Effector memory CD8-positive, alpha-beta T cell (primary cell): ENCODE measurements around the gene KCNAB2.

Experiments used
- ATAC-seq: fragments of 150-1000 bp; cut with Tn5 transposase; replicated peaks from 2 replicates; pipeline ENCODE4 v1.10.0; 2021; ENCODE audit warnings: mild to moderate bottlenecking, moderate library complexity
- DNase-seq, 3 experiments: peaks; one replicate each; pipeline ENCODE4 v3.0.0; 2021
- H3K27ac Mint-ChIP-seq, 2 donors: one replicate each; pipeline ENCODE4 v1.8.0; 2022; ENCODE audit warnings: mild to moderate bottlenecking in 2 of 2, mixed read lengths in 2 of 2, moderate library complexity in 2 of 2
- H3K27me3 Mint-ChIP-seq, 2 donors: one replicate each; pipeline ENCODE4 v1.8.0; 2022; ENCODE audit warnings: mixed read lengths in 2 of 2
- H3K36me3 Mint-ChIP-seq: one replicate; pipeline ENCODE4 v1.8.0; 2022; ENCODE audit warnings: mild to moderate bottlenecking, moderate library complexity, mixed read lengths; ENCODE audit not compliant: insufficient read depth
- H3K4me1 Mint-ChIP-seq, 2 donors: one replicate each; pipeline ENCODE4 v1.8.0; 2022; ENCODE audit warnings: low read depth in 2 of 2, mixed read lengths in 2 of 2
- H3K4me3 Mint-ChIP-seq, 2 donors: one replicate each; pipeline ENCODE4 v1.8.0; 2022; ENCODE audit warnings: mild to moderate bottlenecking in 2 of 2, mixed read lengths in 2 of 2, moderate library complexity in 2 of 2
- H3K9me3 Mint-ChIP-seq, 2 donors: one replicate each; pipeline ENCODE4 v1.8.0; 2022; ENCODE audit warnings: mixed read lengths in 2 of 2

The KCNAB2 gene

DNA sequence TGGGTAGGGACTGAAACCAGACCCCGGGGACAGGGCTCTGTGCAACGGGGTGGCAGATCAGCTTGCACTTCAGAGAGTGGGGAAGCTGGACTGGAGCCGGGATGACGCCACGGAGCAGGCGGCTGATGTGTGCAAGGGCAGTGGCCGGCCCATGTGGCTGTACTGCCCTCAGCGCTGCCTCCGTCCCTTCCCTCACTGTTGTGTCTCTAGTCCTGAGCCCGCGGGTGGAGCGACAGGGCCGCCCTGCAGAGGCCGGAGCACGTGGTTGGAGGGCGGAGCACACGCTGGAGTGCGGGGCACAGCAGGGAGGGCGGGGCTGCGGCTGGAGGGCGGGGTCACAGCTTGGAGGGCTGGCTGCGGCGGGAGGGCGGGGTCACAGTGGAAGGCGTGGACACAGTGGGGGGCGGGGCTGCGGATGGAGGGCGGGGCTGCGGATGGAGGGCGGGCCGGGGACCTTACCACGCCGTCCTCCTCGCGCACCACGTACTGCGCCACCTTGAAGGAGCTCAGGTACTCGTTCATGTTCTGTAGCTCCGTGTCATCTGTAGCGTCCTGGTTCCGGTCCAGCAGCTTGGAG, 82.0 kb downstream of the KCNAB2 start:
- no peak overlapping the region for H3K27ac Mint-ChIP-seq
- no peaks in the 10 kb centered on the region for H3K9me3 Mint-ChIP-seq
- H3K36me3 Mint-ChIP-seq = no peaks in the 10 kb centered on the region
- DNase-seq (peak; percentile 35 to 54 (median 48)), ATAC-seq (peak; percentile 90)
- peaks cover 19 to 26% of the 10 kb centered on the region in 2 donors for H3K27me3 Mint-ChIP-seq
- peaks cover 0 to 8% of the 10 kb centered on the region in 2 donors for H3K4me1 Mint-ChIP-seq
- H3K4me3 Mint-ChIP-seq = peak overlapping the region in 1 of 2 donors; percentile 27

DNA sequence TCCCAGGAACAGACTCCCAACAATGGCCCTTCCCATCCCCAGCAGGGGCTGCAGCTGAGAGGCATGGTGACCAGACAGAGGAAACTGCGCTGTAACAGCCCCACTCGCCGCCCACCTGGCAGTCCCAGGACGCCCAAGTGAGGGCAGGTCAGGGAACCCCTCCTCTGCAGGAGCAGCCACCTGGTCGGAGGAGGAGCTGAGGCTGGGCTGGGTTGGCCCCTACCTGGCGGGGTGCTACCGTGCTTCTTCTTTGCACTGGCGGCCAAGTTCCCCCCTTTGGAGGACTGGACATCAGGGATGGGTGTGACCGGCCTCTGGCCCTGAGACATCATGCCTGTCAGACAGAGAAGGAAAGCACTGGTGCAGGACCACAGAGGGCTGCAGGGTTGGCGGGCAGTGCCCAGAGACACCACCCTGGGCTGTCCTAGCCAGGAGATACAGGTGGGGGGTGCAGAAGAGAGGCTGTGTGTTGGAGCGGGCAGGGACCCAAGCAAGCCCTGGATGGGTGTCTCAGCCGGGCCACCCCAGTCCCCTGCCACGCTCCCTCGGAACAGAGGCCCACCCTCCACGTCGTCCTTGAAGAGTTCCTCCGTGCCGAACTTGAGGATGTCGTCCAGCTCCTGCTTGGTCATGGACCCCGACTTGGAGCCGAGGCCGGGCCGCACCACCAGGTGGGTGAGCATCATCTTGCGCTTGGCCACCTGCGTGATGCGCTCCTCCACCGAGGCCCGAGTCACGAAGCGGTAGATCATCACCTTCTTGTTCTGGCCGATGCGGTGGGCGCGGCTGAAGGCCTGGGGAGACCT, 82.8 kb downstream of the KCNAB2 start:
- Mint-ChIP-seq H3K27ac (no peak overlapping the region), H3K4me1 (peaks cover 0 to 8% of the 10 kb centered on the region in 2 donors), H3K36me3 (no peaks in the 10 kb centered on the region), H3K4me3 (no peak overlapping the region), H3K9me3 (no peaks in the 10 kb centered on the region), H3K27me3 (peaks cover 27 to 29% of the 10 kb centered on the region in 2 donors)
- ATAC-seq (no peak), DNase-seq (no peak)

DNA sequence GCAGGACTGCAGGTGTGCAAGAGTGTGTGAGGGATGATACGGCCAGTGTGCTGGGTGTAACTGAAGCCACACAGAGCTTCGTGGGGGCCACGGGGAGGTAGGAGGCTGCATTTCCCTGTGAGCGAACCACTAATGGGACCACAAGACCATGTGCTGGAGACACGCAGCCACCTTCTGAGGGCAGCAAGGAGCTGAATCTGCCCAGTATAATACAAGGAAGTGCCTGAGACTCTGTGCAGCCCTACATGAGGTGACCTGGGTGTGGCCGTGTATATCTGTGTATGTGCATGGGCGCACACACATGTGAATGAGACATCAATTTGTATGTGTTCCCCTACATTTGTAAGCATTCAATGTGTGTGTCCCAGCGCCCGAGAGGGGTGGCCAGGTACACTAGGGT, 83.6 kb downstream of the KCNAB2 start:
- Mint-ChIP-seq H3K27ac (peak overlapping the region in 1 of 2 donors; percentile 42), H3K36me3 (no peaks in the 10 kb centered on the region), H3K27me3 (peaks cover 28 to 37% of the 10 kb centered on the region in 2 donors), H3K9me3 (no peaks in the 10 kb centered on the region), H3K4me3 (no peak overlapping the region), H3K4me1 (peaks cover 0 to 8% of the 10 kb centered on the region in 2 donors)
- DNase-seq (no peak), ATAC-seq (no peak)

DNA sequence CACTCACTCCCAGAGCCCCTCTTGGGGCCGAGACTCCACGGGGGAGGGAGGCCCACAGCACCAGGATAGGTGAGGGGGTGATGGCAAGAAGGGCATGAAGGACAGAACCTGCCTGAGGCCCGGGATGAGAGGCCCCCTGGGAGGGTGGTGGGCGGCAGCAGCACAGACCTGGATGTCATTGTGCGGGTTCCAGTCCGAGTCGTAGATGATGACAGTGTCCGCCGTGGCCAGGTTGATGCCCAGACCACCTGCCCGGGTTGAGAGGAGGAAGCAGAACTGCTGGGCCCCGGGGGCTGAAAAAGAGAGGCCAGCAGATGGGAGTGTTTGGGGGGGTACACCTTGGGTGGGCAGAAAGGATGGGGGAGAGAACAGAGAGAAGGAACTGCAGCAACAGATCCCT, 84.3 kb downstream of the KCNAB2 start:
- DNase-seq (no peak), ATAC-seq (no peak)
- peaks cover 0 to 8% of the 10 kb centered on the region in 2 donors for H3K4me1 Mint-ChIP-seq
- no peaks in the 10 kb centered on the region for H3K9me3 Mint-ChIP-seq
- H3K36me3 Mint-ChIP-seq = no peaks in the 10 kb centered on the region
- peaks cover 28 to 40% of the 10 kb centered on the region in 2 donors for H3K27me3 Mint-ChIP-seq
- H3K4me3 Mint-ChIP-seq = no peak overlapping the region
- H3K27ac Mint-ChIP-seq = peak overlapping the region in 1 of 2 donors; percentile 42

DNA sequence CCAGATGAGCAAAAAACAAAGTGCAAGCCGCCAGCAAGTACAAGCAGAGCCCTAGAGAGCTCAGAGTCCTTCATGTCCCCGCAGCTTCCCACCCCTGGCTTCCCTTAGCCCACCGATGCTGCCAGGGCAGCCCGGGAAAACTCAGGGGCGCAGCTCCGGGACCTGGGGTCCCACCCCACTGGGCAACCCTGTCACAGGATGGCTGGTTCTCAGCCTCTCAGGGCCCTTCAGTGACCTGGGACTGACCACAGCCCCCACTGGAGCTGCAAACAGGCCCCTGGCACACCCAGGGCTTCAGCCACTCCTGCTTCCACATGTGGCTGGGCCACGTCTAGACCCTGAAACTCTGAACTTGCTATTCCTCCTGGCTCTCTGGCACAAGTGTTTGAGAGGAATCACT, 84.9 kb downstream of the KCNAB2 start:
- Mint-ChIP-seq H3K4me1 (peaks cover 0 to 8% of the 10 kb centered on the region in 2 donors), H3K9me3 (no peaks in the 10 kb centered on the region), H3K4me3 (no peak overlapping the region), H3K27me3 (peaks cover 26 to 40% of the 10 kb centered on the region in 2 donors), H3K36me3 (no peaks in the 10 kb centered on the region), H3K27ac (no peak overlapping the region)
- DNase-seq = no peak
- no peak for ATAC-seq

DNA sequence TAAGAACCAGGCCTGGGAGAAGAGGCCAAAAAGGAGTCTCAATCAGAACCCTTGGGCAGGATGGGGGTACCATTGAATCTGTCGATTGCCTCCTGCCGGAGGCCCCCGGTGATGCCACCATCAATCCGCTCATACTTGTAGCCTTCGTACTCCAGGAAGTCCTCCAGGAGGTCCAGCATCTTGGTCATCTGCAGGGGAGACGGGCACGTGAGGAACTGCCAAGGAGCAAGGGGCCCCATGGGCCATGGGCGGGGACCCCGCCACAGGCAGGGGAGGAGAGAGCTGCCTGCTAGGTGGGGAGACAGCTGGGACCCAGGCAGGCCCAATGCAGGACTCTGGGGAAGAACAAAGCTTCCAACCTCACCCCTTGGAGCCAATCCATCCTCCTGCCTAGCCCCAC, 85.9 kb downstream of the KCNAB2 start:
- Mint-ChIP-seq H3K27me3 (peaks cover 23 to 40% of the 10 kb centered on the region in 2 donors), H3K27ac (no peak overlapping the region), H3K9me3 (no peaks in the 10 kb centered on the region), H3K4me3 (no peak overlapping the region), H3K36me3 (no peaks in the 10 kb centered on the region), H3K4me1 (peaks cover 0 to 5% of the 10 kb centered on the region in 2 donors)
- DNase-seq (no peak), ATAC-seq (no peak)

DNA sequence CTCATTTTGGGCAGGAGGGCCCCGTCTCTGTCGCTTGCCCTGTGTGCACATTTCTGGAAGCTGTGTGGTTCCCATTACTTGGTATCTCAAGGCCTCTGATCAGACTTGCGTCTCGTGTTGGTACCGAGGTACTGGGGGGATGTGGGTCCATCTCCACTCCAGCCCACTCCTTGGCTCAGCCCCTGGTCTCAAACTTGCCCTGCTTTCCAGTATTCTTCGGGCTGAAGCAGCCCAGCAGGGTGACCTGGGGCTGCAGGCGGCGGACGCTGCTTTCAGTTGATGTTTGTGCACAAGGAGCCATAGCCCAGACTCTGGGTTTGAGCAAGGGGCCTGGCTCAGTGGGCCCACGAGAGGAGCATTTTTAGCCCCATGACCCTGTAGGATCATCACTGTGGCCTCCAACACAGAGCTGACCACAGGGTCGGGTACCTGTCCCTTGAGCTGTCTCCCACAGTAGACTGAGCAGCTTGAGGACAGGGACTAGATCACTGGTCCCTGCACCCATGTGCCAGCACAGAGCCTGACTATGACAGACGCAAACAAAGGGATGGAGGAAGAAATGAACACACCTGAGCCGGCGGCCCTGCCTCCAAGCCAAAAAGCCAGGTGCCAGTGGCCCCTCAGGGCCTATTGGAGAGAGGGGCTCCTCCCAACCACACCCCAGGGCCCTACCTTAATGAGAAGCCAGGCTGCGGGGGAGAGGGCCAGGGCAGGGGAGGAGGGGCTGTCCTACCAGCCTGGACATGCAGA, 87.6 kb downstream of the KCNAB2 start:
- no peak overlapping the region for H3K27ac Mint-ChIP-seq
- DNase-seq = no peak
- peaks cover 0 to 3% of the 10 kb centered on the region in 2 donors for H3K4me1 Mint-ChIP-seq
- ATAC-seq = no peak
- no peaks in the 10 kb centered on the region for H3K9me3 Mint-ChIP-seq
- H3K36me3 Mint-ChIP-seq = no peaks in the 10 kb centered on the region
- no peak overlapping the region for H3K4me3 Mint-ChIP-seq
- peaks cover 23 to 45% of the 10 kb centered on the region in 2 donors for H3K27me3 Mint-ChIP-seq

DNA sequence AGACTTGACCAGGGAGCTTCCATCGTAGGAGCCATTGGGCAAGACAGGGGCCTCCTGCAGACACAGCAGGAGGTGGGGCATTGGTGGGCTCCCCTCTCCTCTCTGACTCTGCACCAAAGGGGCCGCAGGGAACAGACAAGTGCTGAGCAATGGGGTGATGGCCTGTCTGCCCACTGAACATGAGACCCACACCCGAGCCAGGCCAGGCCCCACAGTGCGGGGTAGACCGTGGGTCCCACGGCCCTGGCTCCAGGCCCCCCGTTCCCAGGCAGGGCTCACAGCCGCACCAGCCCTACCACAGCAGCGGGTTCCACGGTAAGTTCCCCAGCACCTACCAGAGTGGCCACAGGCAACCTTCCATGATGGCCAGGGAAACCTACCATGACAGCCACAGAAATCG, 88.5 kb downstream of the KCNAB2 start:
- no peaks in the 10 kb centered on the region for H3K36me3 Mint-ChIP-seq
- H3K4me1 Mint-ChIP-seq = no peaks in the 10 kb centered on the region
- ATAC-seq = no peak

DNA sequence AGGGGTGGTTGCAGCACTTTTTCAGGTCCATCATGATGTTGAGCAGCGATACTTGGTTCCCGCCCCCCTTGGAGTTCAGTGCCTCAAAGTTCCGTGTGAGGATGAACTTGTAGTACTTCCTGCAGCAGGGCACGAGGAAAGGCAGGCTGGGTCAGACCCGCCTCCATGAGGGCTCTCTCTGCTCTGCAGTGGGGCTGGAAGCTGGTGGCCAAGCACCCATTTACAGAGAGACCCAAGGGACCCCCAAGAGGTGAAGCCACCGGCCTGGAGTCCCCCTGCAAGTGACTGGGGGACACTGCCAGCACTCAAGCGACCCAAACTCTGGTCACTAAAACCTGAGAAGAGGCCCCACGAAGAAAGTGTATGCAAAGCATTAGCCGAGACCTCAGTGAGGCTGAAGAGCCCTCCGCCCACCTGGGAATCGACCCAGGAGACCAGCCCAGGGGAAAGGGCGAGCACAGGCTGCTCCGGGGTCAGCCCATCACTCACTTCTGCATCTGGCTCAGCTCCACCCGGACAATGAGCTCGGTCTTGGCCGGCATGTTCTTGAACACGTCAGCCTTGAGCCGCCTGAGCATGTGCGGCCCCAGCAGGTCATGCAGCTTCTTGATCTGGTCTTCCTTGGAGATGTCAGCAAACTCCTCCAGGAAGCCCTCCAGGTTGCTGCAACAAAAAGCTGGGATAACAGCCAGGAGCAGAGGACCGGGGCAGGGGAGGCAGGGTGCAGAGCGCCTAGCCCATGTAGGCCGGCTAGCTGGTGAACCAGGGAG, 89.2 kb downstream of the KCNAB2 start:
- Mint-ChIP-seq H3K36me3 (no peaks in the 10 kb centered on the region), H3K27ac (no peak overlapping the region), H3K9me3 (no peaks in the 10 kb centered on the region), H3K4me3 (no peak overlapping the region), H3K27me3 (peaks cover 18 to 45% of the 10 kb centered on the region in 2 donors), H3K4me1 (no peaks in the 10 kb centered on the region)
- ATAC-seq (no peak), DNase-seq (no peak)

More for the DNA sequence above, 88.5 kb downstream of the KCNAB2 start:
- no peak overlapping the region for H3K4me3 Mint-ChIP-seq
- no peaks in the 10 kb centered on the region for H3K9me3 Mint-ChIP-seq
- H3K27ac Mint-ChIP-seq = no peak overlapping the region
- peaks cover 23 to 45% of the 10 kb centered on the region in 2 donors for H3K27me3 Mint-ChIP-seq
- no peak for DNase-seq

DNA sequence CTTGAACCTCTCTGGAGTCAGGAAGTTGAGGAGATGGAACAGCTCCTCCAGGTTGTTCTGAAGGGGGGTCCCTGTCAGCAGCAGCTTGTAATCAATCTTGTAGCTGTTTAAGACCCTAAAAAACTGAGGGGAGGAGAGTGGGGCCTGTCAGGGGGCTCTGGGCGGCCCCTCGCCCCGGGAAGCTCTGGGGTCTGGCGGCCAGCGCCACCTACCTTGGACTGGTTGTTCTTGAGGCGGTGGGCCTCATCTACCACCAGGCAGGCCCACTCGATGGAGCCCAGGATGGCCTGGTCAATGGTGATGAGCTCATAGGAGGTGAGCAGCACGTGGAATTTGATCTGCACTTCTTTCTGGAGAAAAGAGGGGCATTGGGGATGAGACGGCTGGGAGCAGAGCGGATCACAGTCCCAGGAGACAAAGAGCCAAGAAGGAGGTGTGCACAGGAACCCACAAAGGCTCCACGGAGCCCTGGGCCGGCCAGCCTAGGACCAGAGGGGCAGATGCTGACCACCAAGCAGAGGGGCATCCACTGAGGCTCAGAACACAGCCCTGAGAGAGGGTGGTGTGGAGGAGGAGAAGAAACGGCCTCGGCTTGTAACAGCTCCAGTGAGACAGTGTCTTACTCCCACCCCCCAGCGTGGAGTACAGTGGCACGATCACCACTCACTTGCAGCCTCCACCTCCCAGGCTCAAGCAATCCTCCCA, 91.0 kb downstream of the KCNAB2 start:
- H3K9me3 Mint-ChIP-seq = no peaks in the 10 kb centered on the region
- no peaks in the 10 kb centered on the region for H3K4me1 Mint-ChIP-seq
- no peaks in the 10 kb centered on the region for H3K36me3 Mint-ChIP-seq
- no peak overlapping the region for H3K4me3 Mint-ChIP-seq
- peaks cover 13 to 45% of the 10 kb centered on the region in 2 donors for H3K27me3 Mint-ChIP-seq
- ATAC-seq = no peak
- H3K27ac Mint-ChIP-seq = no peak overlapping the region
- DNase-seq = no peak

DNA sequence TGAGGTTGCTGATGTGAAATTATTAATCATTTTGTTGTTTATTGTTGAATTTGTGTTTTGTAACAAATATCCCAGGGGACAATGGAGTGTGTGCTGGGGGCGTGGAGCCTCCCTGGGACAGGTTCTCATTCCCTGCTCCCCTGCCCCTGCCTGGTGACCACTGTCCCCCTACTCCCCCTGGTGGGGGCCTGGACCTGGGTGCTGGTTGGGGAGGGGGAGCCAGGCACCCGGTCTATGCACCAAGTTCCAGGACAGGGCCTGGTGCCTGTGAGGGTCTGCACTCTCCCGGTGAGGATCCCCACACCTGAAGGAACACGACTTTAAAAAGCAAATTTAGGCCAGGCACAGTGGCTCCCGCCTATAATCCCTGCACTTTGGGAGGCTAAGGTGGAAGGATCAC, 92.1 kb downstream of the KCNAB2 start:
- H3K27me3 Mint-ChIP-seq = peaks cover 9 to 45% of the 10 kb centered on the region in 2 donors
- DNase-seq (no peak), ATAC-seq (no peak)
- H3K4me3 Mint-ChIP-seq = no peak overlapping the region
- no peaks in the 10 kb centered on the region for H3K4me1 Mint-ChIP-seq
- H3K27ac Mint-ChIP-seq = no peak overlapping the region
- no peaks in the 10 kb centered on the region for H3K36me3 Mint-ChIP-seq
- H3K9me3 Mint-ChIP-seq = no peaks in the 10 kb centered on the region

DNA sequence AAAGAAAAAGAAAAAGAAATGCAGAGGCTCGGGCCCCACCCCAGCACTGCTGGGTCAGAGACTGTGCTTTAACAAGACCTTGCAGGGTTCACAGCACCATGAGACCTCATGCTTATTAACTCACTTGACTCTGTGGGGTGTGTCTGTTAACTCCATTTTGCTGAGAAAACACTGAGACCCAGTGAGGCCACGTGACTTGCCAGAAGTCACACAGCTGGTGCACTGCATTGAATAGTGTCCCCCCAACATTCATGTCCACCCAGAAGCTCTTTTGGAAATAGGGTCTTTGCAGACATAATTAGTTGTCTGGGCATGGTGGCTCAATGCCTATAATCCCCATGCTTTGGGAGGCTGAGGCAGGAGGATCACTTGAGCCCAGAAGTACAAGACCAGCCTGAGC, 94.7 kb downstream of the KCNAB2 start:
- Mint-ChIP-seq H3K9me3 (no peaks in the 10 kb centered on the region), H3K4me1 (no peaks in the 10 kb centered on the region), H3K4me3 (no peak overlapping the region), H3K36me3 (no peaks in the 10 kb centered on the region), H3K27me3 (peaks cover 0 to 32% of the 10 kb centered on the region in 2 donors), H3K27ac (no peak overlapping the region)
- DNase-seq (no peak), ATAC-seq (no peak)
